ENCODE data around the gene FCN3. TPM values are rescaled to one million over a fixed set of nuclear protein-coding genes. Genes with fewer than 3 reads are reported as not detected.
A peak's percentile ranks its signal among the peaks of the same experiment; 100 is the strongest.

Gene FCN3
- total and polyA plus RNA-seq, 10 of the 15 experiments (the other 5 are each of a cell fraction or from before 2014, with no cell fraction given) = 0.28 TPM; not detected in 9

DNA sequence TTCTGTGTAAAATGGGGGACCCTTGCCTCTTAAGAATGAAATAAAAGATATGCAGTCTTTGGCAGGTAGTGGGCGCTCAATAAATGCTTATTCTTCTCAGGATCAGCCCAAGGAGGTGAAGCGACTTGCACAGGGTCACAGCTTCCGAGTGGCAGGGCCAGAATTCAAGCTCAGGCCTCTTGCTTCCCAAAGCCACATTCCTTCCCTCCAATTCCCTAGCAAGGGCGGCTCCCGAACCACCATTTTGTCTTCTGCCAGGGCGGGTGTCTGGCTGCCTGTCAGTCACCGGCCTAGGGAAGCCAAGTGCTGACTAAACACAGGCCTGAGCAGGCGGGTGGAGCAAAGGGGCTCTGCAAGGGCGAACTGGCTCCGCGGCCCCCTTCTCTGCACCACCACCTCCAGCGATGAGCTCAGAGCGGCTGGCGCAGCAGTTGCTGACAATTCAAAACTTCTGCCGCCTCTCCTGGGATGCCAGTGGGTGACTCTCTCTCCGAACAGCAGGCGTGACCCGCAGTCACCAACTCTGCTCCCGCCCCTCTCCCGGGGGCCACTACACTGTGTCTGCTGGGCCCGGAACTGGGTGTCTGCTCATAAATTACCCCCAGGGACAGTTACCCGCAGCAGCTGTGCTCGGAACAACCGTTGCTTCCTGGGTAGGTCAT is 28.6 kb upstream of the FCN3 start:
- peak; percentile 44 for FAIRE-seq
- CTCF ChIA-PET = interaction anchor here (0.6 to 13.5 kb wide), 21 partner anchors 11 to 203 kb away, joined by 3 to 265 read pairs (median 4); partner anchors contain the start of genes AHDC1, MAP3K6 and WASF2
- Histone ChIP-seq H3K4me2 (ENCODE audit: control insufficient read depth, insufficient read depth) (peak overlapping the region; percentile 30; the same call in 1 of the 2 replicates), H3K27me3 (replicated peaks in 1 of 2; ENCODE audit: control insufficient read depth in 2 of 2, insufficient read depth in 2 of 2, low read length in 1 of 2) (no peaks in the 10 kb centered on the region), H3K9ac (ENCODE audit: control insufficient read depth, insufficient read depth, low read length) (peak overlapping the region; percentile 37; the same call in 1 of the 2 replicates), H2AFZ (ENCODE audit: control insufficient read depth, low read depth, low read length) (peak overlapping the region; percentile 15; the same call in 1 of the 2 replicates), H3K27ac (ENCODE audit: control insufficient read depth, insufficient read depth) (peak overlapping the region; percentile 64), H3K4me3 (no peak overlapping the region), H3K36me3 (ENCODE audit: control insufficient read depth in 2 of 2, insufficient read depth in 2 of 2, low read length in 1 of 2) (peaks cover 6 to 13% of the 10 kb centered on the region in 2 experiments), H3K4me1 (ENCODE audit: control insufficient read depth, insufficient read depth, low read length) (peaks cover 16% of the 10 kb centered on the region), H4K20me1 (ENCODE audit: control insufficient read depth, insufficient read depth) (no peaks in the 10 kb centered on the region), H3K79me2 (ENCODE audit: control insufficient read depth, insufficient read depth, low read length) (no peaks in the 10 kb centered on the region), H3K9me3 (replicated peaks; ENCODE audit: control insufficient read depth, insufficient read depth, low read length) (no peaks in the 10 kb centered on the region)
- peak; percentile 60 for ATAC-seq
- no peak for DNase-seq (ENCODE audit: low read depth, low spot score)
- 5% methylated on average over 24 of the region's 24 CpGs for whole genome bisulfite sequencing (ENCODE audit: insufficient coverage, insufficient replicate concordance, low lambda C conversion rate, missing lambda C conversion rate)
- RAD21 ChIA-PET (ENCODE audit: unreplicated experiment) = interaction anchor here (0.6 to 3.6 kb wide), 7 partner anchors 13 to 260 kb away, joined by 3 to 34 read pairs (median 3); partner anchors contain the start of gene AHDC1
- POLR2A ChIA-PET = interaction anchor here (0.6 kb wide), 2 partner anchors 38 to 199 kb away, joined by 3 to 4 read pairs; no protein-coding TSS in a partner anchor
- intact Hi-C loops (cut with micrococcal nuclease; ENCODE audit: unreplicated experiment) (no loop called here), in situ Hi-C loops (cut with MboI) (no loop called here)
- BruUV-seq (replicated peaks) = no TSS peak
- SMC1A ChIA-PET (ENCODE audit: uncharacterized antibody, unreplicated experiment) = interaction anchor here (0.7 to 2.4 kb wide), 8 partner anchors 11 to 204 kb away, joined by 3 to 9 read pairs (median 4); no protein-coding TSS in a partner anchor
- TF ChIP-seq, protein P1, sequence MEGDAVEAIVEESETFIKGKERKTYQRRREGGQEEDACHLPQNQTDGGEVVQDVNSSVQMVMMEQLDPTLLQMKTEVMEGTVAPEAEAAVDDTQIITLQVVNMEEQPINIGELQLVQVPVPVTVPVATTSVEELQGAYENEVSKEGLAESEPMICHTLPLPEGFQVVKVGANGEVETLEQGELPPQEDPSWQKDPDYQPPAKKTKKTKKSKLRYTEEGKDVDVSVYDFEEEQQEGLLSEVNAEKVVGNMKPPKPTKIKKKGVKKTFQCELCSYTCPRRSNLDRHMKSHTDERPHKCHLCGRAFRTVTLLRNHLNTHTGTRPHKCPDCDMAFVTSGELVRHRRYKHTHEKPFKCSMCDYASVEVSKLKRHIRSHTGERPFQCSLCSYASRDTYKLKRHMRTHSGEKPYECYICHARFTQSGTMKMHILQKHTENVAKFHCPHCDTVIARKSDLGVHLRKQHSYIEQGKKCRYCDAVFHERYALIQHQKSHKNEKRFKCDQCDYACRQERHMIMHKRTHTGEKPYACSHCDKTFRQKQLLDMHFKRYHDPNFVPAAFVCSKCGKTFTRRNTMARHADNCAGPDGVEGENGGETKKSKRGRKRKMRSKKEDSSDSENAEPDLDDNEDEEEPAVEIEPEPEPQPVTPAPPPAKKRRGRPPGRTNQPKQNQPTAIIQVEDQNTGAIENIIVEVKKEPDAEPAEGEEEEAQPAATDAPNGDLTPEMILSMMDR (IDR thresholded peaks at IDR 0.05 in 2 of 3, conservative IDR thresholded peaks at IDR 0.05 in 1 of 3; ENCODE audit: control insufficient read depth in 2 of 3, extremely low read depth in 1 of 3, insufficient read depth in 1 of 3, low read depth in 3 of 3, low read length in 3 of 3) = peak; percentile 40 to 60 (median 57); a peak in 5 of 6 replicates
- TF ChIP-seq SMC3 (IDR thresholded peaks at IDR 0.05; ENCODE audit: borderline replicate concordance, low read length) (peak; percentile 44; the same call in 1 of the 2 replicates), DPF2 (IDR thresholded peaks at IDR 0.05) (no peak), RAD21 (IDR thresholded peaks at IDR 0.05; ENCODE audit: insufficient read depth, low read depth, low read length) (peak; percentile 75), BACH1 (IDR thresholded peaks at IDR 0.05; ENCODE audit: borderline replicate concordance) (peak; percentile 7; the same call in 1 of the 2 replicates), CREB1 (IDR thresholded peaks at IDR 0.05; ENCODE audit: low read depth) (0 out of 2 replicates have a peak, but pooled peaks have one; percentile 25), CBFB (IDR thresholded peaks at IDR 0.05; ENCODE audit: low read depth) (peak; percentile 47; the same call in 1 of the 2 replicates), POLR2A (IDR thresholded peaks at IDR 0.05; ENCODE audit: low read depth, low read length) (peak; percentile 63; the same call in 1 of the 2 replicates), YY1 (IDR thresholded peaks at IDR 0.05; ENCODE audit: low read depth, low read length) (peak; percentile 39; the same call in 1 of the 2 replicates)
- TF ChIP-seq, protein P2, sequence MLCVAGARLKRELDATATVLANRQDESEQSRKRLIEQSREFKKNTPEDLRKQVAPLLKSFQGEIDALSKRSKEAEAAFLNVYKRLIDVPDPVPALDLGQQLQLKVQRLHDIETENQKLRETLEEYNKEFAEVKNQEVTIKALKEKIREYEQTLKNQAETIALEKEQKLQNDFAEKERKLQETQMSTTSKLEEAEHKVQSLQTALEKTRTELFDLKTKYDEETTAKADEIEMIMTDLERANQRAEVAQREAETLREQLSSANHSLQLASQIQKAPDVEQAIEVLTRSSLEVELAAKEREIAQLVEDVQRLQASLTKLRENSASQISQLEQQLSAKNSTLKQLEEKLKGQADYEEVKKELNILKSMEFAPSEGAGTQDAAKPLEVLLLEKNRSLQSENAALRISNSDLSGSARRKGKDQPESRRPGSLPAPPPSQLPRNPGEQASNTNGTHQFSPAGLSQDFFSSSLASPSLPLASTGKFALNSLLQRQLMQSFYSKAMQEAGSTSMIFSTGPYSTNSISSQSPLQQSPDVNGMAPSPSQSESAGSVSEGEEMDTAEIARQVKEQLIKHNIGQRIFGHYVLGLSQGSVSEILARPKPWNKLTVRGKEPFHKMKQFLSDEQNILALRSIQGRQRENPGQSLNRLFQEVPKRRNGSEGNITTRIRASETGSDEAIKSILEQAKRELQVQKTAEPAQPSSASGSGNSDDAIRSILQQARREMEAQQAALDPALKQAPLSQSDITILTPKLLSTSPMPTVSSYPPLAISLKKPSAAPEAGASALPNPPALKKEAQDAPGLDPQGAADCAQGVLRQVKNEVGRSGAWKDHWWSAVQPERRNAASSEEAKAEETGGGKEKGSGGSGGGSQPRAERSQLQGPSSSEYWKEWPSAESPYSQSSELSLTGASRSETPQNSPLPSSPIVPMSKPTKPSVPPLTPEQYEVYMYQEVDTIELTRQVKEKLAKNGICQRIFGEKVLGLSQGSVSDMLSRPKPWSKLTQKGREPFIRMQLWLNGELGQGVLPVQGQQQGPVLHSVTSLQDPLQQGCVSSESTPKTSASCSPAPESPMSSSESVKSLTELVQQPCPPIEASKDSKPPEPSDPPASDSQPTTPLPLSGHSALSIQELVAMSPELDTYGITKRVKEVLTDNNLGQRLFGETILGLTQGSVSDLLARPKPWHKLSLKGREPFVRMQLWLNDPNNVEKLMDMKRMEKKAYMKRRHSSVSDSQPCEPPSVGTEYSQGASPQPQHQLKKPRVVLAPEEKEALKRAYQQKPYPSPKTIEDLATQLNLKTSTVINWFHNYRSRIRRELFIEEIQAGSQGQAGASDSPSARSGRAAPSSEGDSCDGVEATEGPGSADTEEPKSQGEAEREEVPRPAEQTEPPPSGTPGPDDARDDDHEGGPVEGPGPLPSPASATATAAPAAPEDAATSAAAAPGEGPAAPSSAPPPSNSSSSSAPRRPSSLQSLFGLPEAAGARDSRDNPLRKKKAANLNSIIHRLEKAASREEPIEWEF (IDR thresholded peaks at IDR 0.05; ENCODE audit: insufficient replicate concordance, low read depth, low read length) = no peak
- TF ChIP-seq, protein P3, sequence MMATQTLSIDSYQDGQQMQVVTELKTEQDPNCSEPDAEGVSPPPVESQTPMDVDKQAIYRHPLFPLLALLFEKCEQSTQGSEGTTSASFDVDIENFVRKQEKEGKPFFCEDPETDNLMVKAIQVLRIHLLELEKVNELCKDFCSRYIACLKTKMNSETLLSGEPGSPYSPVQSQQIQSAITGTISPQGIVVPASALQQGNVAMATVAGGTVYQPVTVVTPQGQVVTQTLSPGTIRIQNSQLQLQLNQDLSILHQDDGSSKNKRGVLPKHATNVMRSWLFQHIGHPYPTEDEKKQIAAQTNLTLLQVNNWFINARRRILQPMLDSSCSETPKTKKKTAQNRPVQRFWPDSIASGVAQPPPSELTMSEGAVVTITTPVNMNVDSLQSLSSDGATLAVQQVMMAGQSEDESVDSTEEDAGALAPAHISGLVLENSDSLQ (IDR thresholded peaks at IDR 0.05) = peak; percentile 91
- TF ChIP-seq, protein P4, sequence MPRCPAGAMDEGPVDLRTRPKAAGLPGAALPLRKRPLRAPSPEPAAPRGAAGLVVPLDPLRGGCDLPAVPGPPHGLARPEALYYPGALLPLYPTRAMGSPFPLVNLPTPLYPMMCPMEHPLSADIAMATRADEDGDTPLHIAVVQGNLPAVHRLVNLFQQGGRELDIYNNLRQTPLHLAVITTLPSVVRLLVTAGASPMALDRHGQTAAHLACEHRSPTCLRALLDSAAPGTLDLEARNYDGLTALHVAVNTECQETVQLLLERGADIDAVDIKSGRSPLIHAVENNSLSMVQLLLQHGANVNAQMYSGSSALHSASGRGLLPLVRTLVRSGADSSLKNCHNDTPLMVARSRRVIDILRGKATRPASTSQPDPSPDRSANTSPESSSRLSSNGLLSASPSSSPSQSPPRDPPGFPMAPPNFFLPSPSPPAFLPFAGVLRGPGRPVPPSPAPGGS (IDR thresholded peaks at IDR 0.05; ENCODE audit: borderline replicate concordance, insufficient read depth, low read depth, low read length, poor library complexity, severe bottlenecking) = peak; percentile 36

Data from GM12878 (cell line).